HEK293T (cell line): ENCODE results near the gene STK40.

Experiments used
- ARNT ChIP-seq: fragments of 450-650 bp; IDR thresholded peaks from 2 replicates; pipeline ENCODE4 v1.6.1; 2017; ENCODE audit warnings: mild to moderate bottlenecking
- BHLHE40 ChIP-seq: fragments of 450-650 bp; IDR thresholded peaks from 2 replicates; pipeline ENCODE4 v1.6.1; 2016; ENCODE audit warnings: mild to moderate bottlenecking, moderate library complexity, borderline replicate concordance
- CTBP1 ChIP-seq: fragments of 450-650 bp; IDR thresholded peaks from 2 replicates; pipeline ENCODE4 v1.6.1; 2016; ENCODE audit warnings: borderline replicate concordance
- ELF4 ChIP-seq: fragments of 450-650 bp; IDR thresholded peaks from 2 replicates; pipeline ENCODE4 v1.6.1; 2017; ENCODE audit warnings: antibody characterized with exemption
- FOXA1 ChIP-seq: fragments of 450-650 bp; IDR thresholded peaks from 2 replicates; pipeline ENCODE4 v1.6.1; 2016; ENCODE audit warnings: mild to moderate bottlenecking
- FOXM1 ChIP-seq: fragments of 450-650 bp; IDR thresholded peaks from 2 replicates; pipeline ENCODE4 v1.6.1; 2017; ENCODE audit warnings: mild to moderate bottlenecking, borderline replicate concordance
- HDGF ChIP-seq: fragments of 450-650 bp; IDR thresholded peaks from 2 replicates; pipeline ENCODE4 v1.6.1; 2017; ENCODE audit warnings: antibody characterized with exemption, borderline replicate concordance
- L3MBTL2 ChIP-seq: fragments of 450-650 bp; conservative IDR thresholded peaks from 2 replicates; pipeline ENCODE4 v1.6.1; 2016; ENCODE audit warnings: mild to moderate bottlenecking
- NFRKB ChIP-seq: fragments of 450-650 bp; IDR thresholded peaks from 2 replicates; pipeline ENCODE4 v1.6.1; 2016; ENCODE audit warnings: mild to moderate bottlenecking, moderate library complexity
- SP1 ChIP-seq: fragments of 450-650 bp; IDR thresholded peaks from 2 replicates; pipeline ENCODE4 v1.6.1; 2017
- TARDBP ChIP-seq: fragments of 450-650 bp; IDR thresholded peaks from 2 replicates; pipeline ENCODE4 v1.6.1; 2016

DNA sequence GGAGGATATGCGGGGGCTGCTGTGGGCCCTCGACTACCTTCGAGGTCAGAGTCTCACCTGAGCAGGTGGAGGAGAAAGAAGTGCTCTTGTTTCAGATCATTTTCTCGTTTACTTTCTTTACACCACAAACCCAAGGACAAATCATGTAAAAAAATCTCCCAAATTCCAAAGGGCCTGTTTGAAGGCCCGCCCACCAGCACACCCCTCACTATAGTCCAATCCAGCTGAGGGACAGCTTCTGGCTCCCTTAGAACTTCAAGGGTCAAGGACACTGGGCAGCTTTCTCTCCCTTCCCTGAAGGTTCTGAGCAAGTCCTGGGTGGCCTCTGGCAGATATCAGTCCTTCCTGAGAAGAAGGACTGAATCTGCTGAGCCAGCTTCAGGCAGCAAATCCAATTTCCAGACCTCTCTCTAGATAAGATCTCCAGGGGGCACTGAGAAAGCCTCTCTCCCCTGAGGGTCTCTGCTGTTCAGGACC, 5.5 kb downstream of the STK40 start:
- TF ChIP-seq BHLHE40, result no peak
- no peak for TF ChIP-seq NFRKB
- TF ChIP-seq ELF4, result no peak
- no peak for TF ChIP-seq FOXM1
- no peak for TF ChIP-seq L3MBTL2
- no peak for TF ChIP-seq ARNT
- TF ChIP-seq HDGF, result no peak
- no peak for TF ChIP-seq TARDBP
- TF ChIP-seq SP1, result no peak
- TF ChIP-seq CTBP1, result no peak
- no peak for TF ChIP-seq FOXA1
